Spleen (tissue), 11 donors: ENCODE measurements around the gene ABCA13. TPM values are rescaled to one million over a fixed set of nuclear protein-coding genes. Genes with fewer than 3 reads are reported as not detected.

Source experiments
- DNase-seq: peaks from one replicate; pipeline ENCODE4 v3.0.0-alpha.2; 2020
- H3K27ac ChIP-seq, 8 donors: fragments of 200-600 bp; sonication (generic) in 7 of 8; 1 replicate in 4 of 8; 2 replicates in 4 of 8; pipeline versions ENCODE4 v1.5.0 to v1.8.0; 2016 to 2021; ENCODE audit warnings: inconsistent platforms in 4 of 8, mild to moderate bottlenecking in 4 of 8, moderate library complexity in 1 of 8
- H3K27me3 ChIP-seq, 7 donors: fragments of 200-600 bp; sonication (generic) in 6 of 7; replicated peaks in 1 of 7; 1 replicate in 4 of 7; 2 replicates in 3 of 7; pipeline versions ENCODE4 v1.5.0 to v1.8.0; 2016 to 2021; ENCODE audit warnings: inconsistent platforms in 3 of 7, mild to moderate bottlenecking in 1 of 7
- H3K36me3 ChIP-seq, 6 donors: fragments of 200-600 bp; sonication (generic) in 5 of 6; 1 replicate in 4 of 6; 2 replicates in 2 of 6; pipeline versions ENCODE4 v1.5.0 to v1.8.0; 2016 to 2021; ENCODE audit warnings: inconsistent platforms in 2 of 6
- H3K4me1 ChIP-seq, 6 donors: fragments of 200-600 bp; sonication (generic) in 5 of 6; 1 replicate in 3 of 6; 2 replicates in 3 of 6; pipeline versions ENCODE4 v1.5.0 to v1.8.0; 2016 to 2021; ENCODE audit warnings: inconsistent platforms in 3 of 6
- H3K4me3 ChIP-seq, 8 donors: fragments of 200-600 bp; sonication (generic) in 7 of 8; 1 replicate in 4 of 8; 2 replicates in 4 of 8; pipeline versions ENCODE4 v1.5.0 to v1.8.0; 2016 to 2021; ENCODE audit warnings: inconsistent platforms in 4 of 8, mild to moderate bottlenecking in 4 of 8, moderate library complexity in 2 of 8
- H3K9me3 ChIP-seq, 8 donors: fragments of 200-600 bp; sonication (generic) in 7 of 8; 1 replicate in 4 of 8; 2 replicates in 4 of 8; pipeline versions ENCODE4 v1.5.0 to v1.8.0; 2016 to 2021; ENCODE audit warnings: inconsistent platforms in 4 of 8
- CTCF ChIP-seq, 11 experiments: fragments of 200-600 bp in 7 of 11; fragments of 450-650 bp in 4 of 11; sonication (generic) in 4 of 11; IDR thresholded peaks in 8 of 11; conservative IDR thresholded peaks in 3 of 11; 1 replicate in 7 of 11; 2 replicates in 4 of 11; pipeline versions ENCODE4 v1.4.0 to v1.8.0; 2016 to 2021; ENCODE audit warnings: antibody characterized with exemption in 11 of 11, inconsistent platforms in 4 of 11, mild to moderate bottlenecking in 1 of 11
- POLR2A ChIP-seq, 3 donors: fragments of 450-650 bp; IDR thresholded peaks; one replicate each; pipeline ENCODE4 v1.5.1; 2017; ENCODE audit warnings: antibody characterized with exemption in 3 of 3, mild to moderate bottlenecking in 1 of 3
- POLR2AphosphoS5 ChIP-seq, 3 donors: sonication (generic); formaldehyde crosslinking; IDR thresholded peaks; one replicate each; pipeline ENCODE4 v1.5.1; 2017; ENCODE audit warnings: antibody characterized with exemption in 3 of 3
- WGBS, 5 donors: extraction: QIAGEN DNeasy Blood & Tissue Kit in 3 of 5; methylation state at CpG; one replicate each; pipeline versions ENCODE4 v1.1.5 to v1.1.7; 2013 to 2018; 5-methylcytosine and 5-hydroxymethylcytosine counted together
- intact Hi-C: fragments of 100-400 bp; cut with DNase I; formaldehyde crosslinking; loops from one replicate; pipeline ENCODE4 v1.15.0; 2023; ENCODE audit warnings: low total_unique reads
- polyA plus RNA-seq, 3 donors: library from polyadenylated mRNA; stranded (reverse); fragments of 200-250 nt; gene quantifications; one replicate each; pipeline ENCODE4 v1.2.1, GENCODE V29; 2013
- total RNA-seq, 7 donors: library from RNA; depleted of rRNA in 3 of 7; stranded (reverse); fragments of >200 nt in 3 of 7; fragmentation: NEBNext Ultra II Directional in 4 of 7; extraction: Animal tissue kit (Norgen Biotek cat#: 25700) in 4 of 7; gene quantifications; one replicate each; pipeline versions ENCODE4 v1.1.0 to v1.2.1, GENCODE V29; 2016 to 2021
- donor health status: healthy with polysubstance abuse.
- donor health status: DM: no; HTN: no; CAD: no; lungs with moderate emphysema.
- donor health status: DM: no; HTN: no; CAD: no.
- donor health status: Bipolar disorder and iron deficiency.
- donor health status: healthy.
- donor health status: DM: no; HTN: no; CAD: no.
- donor health status: DM: yes; HTN: yes; CAD: no.

ABCA13 gene
- total and polyA plus RNA-seq, 10 donors = 0.02 to 19.0 (median 1.8) TPM

GRCh38 chr7:48298779-48299178 is 127.5 kb downstream of the ABCA13 start:
- peaks cover 0 to 53% (median 0%) of the 10 kb centered on the region in 6 donors for H3K36me3 ChIP-seq
- H3K4me3 ChIP-seq = no peak overlapping the region
- TF ChIP-seq POLR2A (IDR thresholded peaks at IDR 0.05) = no peak
- no peak for TF ChIP-seq POLR2AphosphoS5 (IDR thresholded peaks at IDR 0.05)
- TF ChIP-seq CTCF (IDR thresholded peaks at IDR 0.05 in 8 of 11, conservative IDR thresholded peaks at IDR 0.05 in 3 of 11) = no peak
- H3K9me3 ChIP-seq = no peaks in the 10 kb centered on the region
- DNase-seq = no peak
- WGBS, 5 donors = 45 to 57% (median 50%) methylated on average over 5 of the region's 5 CpGs
- H3K4me1 ChIP-seq = no peaks in the 10 kb centered on the region
- intact Hi-C loops = no loop called here
- H3K27me3 ChIP-seq = no peaks in the 10 kb centered on the region
- H3K27ac ChIP-seq = no peak overlapping the region

GRCh38 chr7:48299580-48300169 is 128.4 kb downstream of the ABCA13 start:
- no peaks in the 10 kb centered on the region for H3K9me3 ChIP-seq
- no peaks in the 10 kb centered on the region for H3K27me3 ChIP-seq
- H3K4me1 ChIP-seq = no peaks in the 10 kb centered on the region
- peaks cover 0 to 62% (median 0%) of the 10 kb centered on the region in 6 donors for H3K36me3 ChIP-seq
- 41 to 63% (median 48%) methylated on average over 4 of the region's 4 CpGs for WGBS, 5 donors
- H3K27ac ChIP-seq = no peak overlapping the region
- TF ChIP-seq CTCF (IDR thresholded peaks at IDR 0.05 in 8 of 11, conservative IDR thresholded peaks at IDR 0.05 in 3 of 11) (peak in 9 of 11 experiments; percentile 25 to 63 (median 50)), POLR2AphosphoS5 (IDR thresholded peaks at IDR 0.05) (no peak)
- DNase-seq = no peak
- intact Hi-C loops = loop anchor here (10.0 kb wide), 1 partner anchor 575 kb away; no protein-coding TSS in a partner anchor
- H3K4me3 ChIP-seq = no peak overlapping the region

GRCh38 chr7:48300301-48300700 is 129.0 kb downstream of the ABCA13 start:
- intact Hi-C loops = loop anchor here (10.0 kb wide), 1 partner anchor 574 kb away; no protein-coding TSS in a partner anchor
- no peaks in the 10 kb centered on the region for H3K27me3 ChIP-seq
- peaks cover 0 to 62% (median 0%) of the 10 kb centered on the region in 6 donors for H3K36me3 ChIP-seq
- DNase-seq = no peak
- no peaks in the 10 kb centered on the region for H3K4me1 ChIP-seq
- 39 to 66% (median 42%) methylated on average over 2 of the region's 2 CpGs for WGBS, 5 donors
- no peaks in the 10 kb centered on the region for H3K9me3 ChIP-seq
- H3K27ac ChIP-seq = no peak overlapping the region
- no peak for TF ChIP-seq CTCF (IDR thresholded peaks at IDR 0.05 in 8 of 11, conservative IDR thresholded peaks at IDR 0.05 in 3 of 11)
- TF ChIP-seq POLR2AphosphoS5 (IDR thresholded peaks at IDR 0.05) = no peak
- no peak for TF ChIP-seq POLR2A (IDR thresholded peaks at IDR 0.05)
- no peak overlapping the region for H3K4me3 ChIP-seq

GRCh38 chr7:48301201-48301600 is 129.9 kb downstream of the ABCA13 start:
- no peaks in the 10 kb centered on the region for H3K4me1 ChIP-seq
- H3K9me3 ChIP-seq = no peaks in the 10 kb centered on the region
- no peak overlapping the region for H3K4me3 ChIP-seq
- intact Hi-C loops = loop anchor here (10.0 kb wide), 1 partner anchor 574 kb away; no protein-coding TSS in a partner anchor
- TF ChIP-seq CTCF (IDR thresholded peaks at IDR 0.05 in 8 of 11, conservative IDR thresholded peaks at IDR 0.05 in 3 of 11) (no peak), POLR2AphosphoS5 (IDR thresholded peaks at IDR 0.05) (no peak), POLR2A (IDR thresholded peaks at IDR 0.05) (no peak)
- H3K36me3 ChIP-seq = peaks cover 0 to 60% (median 0%) of the 10 kb centered on the region in 6 donors
- H3K27me3 ChIP-seq = no peaks in the 10 kb centered on the region
- no peak for DNase-seq
- no peak overlapping the region for H3K27ac ChIP-seq
- WGBS, 5 donors = 66 to 89% (median 75%) methylated on average over 3 of the region's 3 CpGs
